Body of pancreas (tissue), 4 donors: ENCODE results near the gene UTP14A. TPM values are rescaled to one million over a fixed set of nuclear protein-coding genes. Genes with fewer than 3 reads are reported as not detected.

Experiments used
- ATAC-seq: fragments of 150-250 bp; one replicate; pipeline ENCODE4 v1.9.1; 2016
- DNase-seq, 4 donors: peaks; one replicate each; pipeline ENCODE4 v3.0.0-alpha.2; 2019
- H3K27ac ChIP-seq, 4 donors: fragments of 200-600 bp; sonication (generic); 1 replicate in 3 of 4; 2 replicates in 1 of 4; pipeline versions ENCODE4 v1.5.1 to v1.6.1; 2016 to 2019; ENCODE audit warnings: mild to moderate bottlenecking in 1 of 4, mixed read lengths in 1 of 4, moderate library complexity in 1 of 4
- H3K27me3 ChIP-seq, 2 donors: fragments of 200-600 bp; sonication (generic); one replicate each; pipeline ENCODE4 v1.6.0; 2016; ENCODE audit warnings: mild to moderate bottlenecking in 1 of 2
- H3K36me3 ChIP-seq, 2 donors: fragments of 200-600 bp; sonication (generic); replicated peaks in 1 of 2; 2 replicates each; pipeline ENCODE4 v1.5.1; 2016; ENCODE audit warnings: low read depth in 2 of 2; ENCODE audit not compliant: insufficient read depth in 1 of 2
- H3K4me1 ChIP-seq: fragments of 200-600 bp; sonication (generic); one replicate; pipeline ENCODE4 v1.6.0; 2016
- H3K4me3 ChIP-seq, 2 donors: fragments of 200-600 bp; sonication (generic); 1 replicate in 1 of 2; 2 replicates in 1 of 2; pipeline ENCODE4 v1.5.1; 2016 to 2019
- H3K9me3 ChIP-seq, 3 donors: fragments of 200-600 bp; sonication (generic); 1 replicate in 2 of 3; 2 replicates in 1 of 3; pipeline ENCODE4 v1.5.1; 2016
- CTCF ChIP-seq, 7 experiments: fragments of 450-650 bp in 4 of 7; fragments of 200-600 bp in 3 of 7; sonication (generic) in 3 of 7; IDR thresholded peaks; one replicate each; pipeline ENCODE4 v1.5.1; 2016 to 2019; ENCODE audit warnings: antibody characterized with exemption in 7 of 7
- POLR2A ChIP-seq, 3 donors: fragments of 450-650 bp; IDR thresholded peaks; one replicate each; pipeline ENCODE4 v1.6.1; 2016; ENCODE audit warnings: antibody characterized with exemption in 3 of 3, mild to moderate bottlenecking in 2 of 3
- WGBS, 2 donors: methylation state at CpG; one replicate each; pipeline ENCODE4 v1.1.5; 2017; 5-methylcytosine and 5-hydroxymethylcytosine counted together
- intact Hi-C: fragments of 100-400 bp; cut with DNase I; formaldehyde crosslinking; loops from one replicate; pipeline ENCODE4 v1.15.1; 2023
- total RNA-seq, 2 donors: library from RNA; depleted of rRNA; stranded (reverse); fragments of >200 nt; gene quantifications; one replicate each; pipeline ENCODE4 v1.1.0, GENCODE V29; 2016

Gene UTP14A
- total RNA-seq, 2 donors from 2014 or later: 10.9 to 13.8 TPM

DNA sequence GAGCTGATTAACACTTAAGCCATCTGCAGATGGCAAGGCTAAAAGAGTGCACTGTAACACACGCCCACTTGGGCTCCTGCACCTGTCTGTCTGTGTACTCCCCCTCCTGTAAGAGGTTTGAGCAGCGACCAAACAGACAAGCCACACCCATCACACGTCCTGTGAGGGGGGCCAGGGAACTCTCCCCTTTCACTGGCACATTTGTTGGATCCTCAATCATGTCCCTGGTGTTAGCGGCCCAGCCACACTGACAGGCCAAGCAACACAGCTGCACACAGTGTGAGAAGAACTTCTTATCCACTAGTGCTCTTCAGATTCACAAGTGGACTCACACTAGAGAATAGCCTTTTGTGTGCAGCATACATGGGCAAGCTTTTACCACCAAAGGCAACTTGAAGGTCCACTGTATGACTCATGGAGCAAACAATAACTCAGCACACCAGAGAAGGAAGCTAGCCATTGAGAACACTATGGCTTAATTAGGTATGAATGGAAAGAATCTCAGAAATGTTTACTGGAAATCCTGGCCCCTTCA lies 29.1 kb upstream of the UTP14A start:
- ATAC-seq: no peak

DNA sequence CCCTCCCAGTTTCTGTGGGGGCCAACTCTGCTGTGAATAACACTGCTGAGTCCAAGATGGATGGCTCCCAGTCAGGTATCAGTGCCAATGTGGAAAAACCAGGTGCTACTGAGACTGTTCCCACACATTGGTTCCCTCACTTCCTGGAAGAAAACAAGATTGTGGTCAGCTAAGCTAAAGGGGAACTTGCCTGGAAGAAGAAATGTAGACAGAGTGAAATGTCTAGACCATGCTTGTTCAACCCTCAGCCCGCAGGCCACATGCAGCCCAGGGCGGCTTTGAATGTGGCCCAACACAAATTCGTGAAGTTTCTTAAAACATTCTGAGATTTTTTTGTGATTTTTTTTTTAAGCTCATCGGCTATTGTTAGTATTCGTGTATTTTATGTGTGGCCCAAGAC lies 28.6 kb upstream of the UTP14A start:
- TF ChIP-seq CTCF (IDR thresholded peaks at IDR 0.05): no peak
- TF ChIP-seq POLR2A (IDR thresholded peaks at IDR 0.05): no peak
- WGBS, 2 donors: 85 to 88% methylated on average over 5 of the region's 5 CpGs
- Histone ChIP-seq H3K36me3 (no peaks in the 10 kb centered on the region), H3K9me3 (no peaks in the 10 kb centered on the region), H3K27ac (no peak overlapping the region), H3K4me3 (no peak overlapping the region), H3K27me3 (no peaks in the 10 kb centered on the region), H3K4me1 (no peaks in the 10 kb centered on the region)
- DNase-seq (no peak), ATAC-seq (no peak)
- intact Hi-C loops: no loop called here

More for the DNA sequence above, 29.1 kb upstream of the UTP14A start:
- WGBS, 2 donors: 27% methylated on average over 4 of the region's 4 CpGs; no CpG with 5 or more reads in 1 of the 2 donors
- H3K27me3 ChIP-seq: no peaks in the 10 kb centered on the region
- no peak for TF ChIP-seq CTCF (IDR thresholded peaks at IDR 0.05)
- no peak for TF ChIP-seq POLR2A (IDR thresholded peaks at IDR 0.05)
- H3K36me3 ChIP-seq: no peaks in the 10 kb centered on the region
- intact Hi-C loops: no loop called here
- H3K4me3 ChIP-seq: no peak overlapping the region
- H3K9me3 ChIP-seq: no peaks in the 10 kb centered on the region
- no peaks in the 10 kb centered on the region for H3K4me1 ChIP-seq
- no peak overlapping the region for H3K27ac ChIP-seq
- no peak for DNase-seq

DNA sequence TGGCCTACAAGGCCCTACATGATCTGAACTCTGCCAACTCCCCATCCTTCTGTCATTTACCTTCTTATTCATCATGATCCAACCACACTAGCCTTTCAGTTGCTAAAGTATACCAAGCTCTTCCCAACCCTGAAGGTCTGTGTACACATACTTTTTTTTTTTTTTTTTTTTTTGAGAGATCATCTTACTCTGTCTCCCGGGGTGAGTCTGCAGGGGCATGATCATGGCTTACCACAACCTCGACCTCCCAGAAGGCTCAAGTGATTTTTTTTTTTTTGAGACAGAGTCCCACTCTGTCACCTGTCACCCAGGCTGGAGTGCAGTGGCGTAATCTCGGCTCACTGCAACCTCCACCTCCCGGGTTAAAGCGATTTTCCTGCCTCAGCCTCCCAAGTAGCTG lies 5.9 kb upstream of the UTP14A start:
- intact Hi-C loops: no loop called here
- Histone ChIP-seq H3K4me1 (no peaks in the 10 kb centered on the region), H3K27me3 (no peaks in the 10 kb centered on the region), H3K36me3 (no peaks in the 10 kb centered on the region), H3K27ac (no peak overlapping the region), H3K4me3 (no peak overlapping the region), H3K9me3 (no peaks in the 10 kb centered on the region)
- no peak for DNase-seq
- TF ChIP-seq POLR2A (IDR thresholded peaks at IDR 0.05) (no peak), CTCF (IDR thresholded peaks at IDR 0.05) (no peak)
- 86% methylated on average over 6 of the region's 6 CpGs; no CpG with 5 or more reads in 1 of the 2 donors for WGBS, 2 donors
- ATAC-seq: no peak

DNA sequence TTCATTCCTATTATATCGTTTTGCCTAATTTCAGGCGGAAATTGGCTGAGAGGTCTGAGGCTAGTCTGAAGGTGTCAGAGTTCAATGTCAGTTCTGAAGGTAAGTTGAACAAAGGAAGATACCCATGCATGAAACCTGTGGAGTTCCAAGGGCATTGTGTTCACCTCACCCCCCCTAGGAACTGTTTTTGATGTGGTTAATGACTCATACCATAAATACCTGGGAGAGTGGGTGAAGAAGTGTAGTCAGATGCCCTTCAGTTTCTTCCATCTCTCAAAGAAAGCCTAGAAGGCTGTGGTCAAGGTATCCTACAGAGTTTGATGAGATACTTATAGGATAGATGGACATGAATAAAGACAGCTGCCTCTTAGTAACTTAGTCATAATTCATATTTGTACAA lies 2.7 kb downstream of the UTP14A start:
- no peak for DNase-seq
- no peaks in the 10 kb centered on the region for H3K27me3 ChIP-seq
- no peaks in the 10 kb centered on the region for H3K36me3 ChIP-seq
- intact Hi-C loops: no loop called here
- no peaks in the 10 kb centered on the region for H3K9me3 ChIP-seq
- no peak for TF ChIP-seq POLR2A (IDR thresholded peaks at IDR 0.05)
- TF ChIP-seq CTCF (IDR thresholded peaks at IDR 0.05): no peak
- no peak overlapping the region for H3K4me3 ChIP-seq
- H3K27ac ChIP-seq: no peak overlapping the region
- ATAC-seq: no peak
- H3K4me1 ChIP-seq: peaks cover 8% of the 10 kb centered on the region
- 90 to 95% methylated on average over 2 of the region's 2 CpGs for WGBS, 2 donors
